Activated T-cell treated with anti-CD3 and anti-CD28 coated beads for 4 hours (primary cell): ENCODE results near the gene TCHH.

Experiments used
- DNase-seq: peaks from one replicate; pipeline ENCODE4 v3.0.0-alpha.2; 2020

Gene TCHH

GRCh38 chr1:152061952-152062351 is 53.3 kb downstream of the TCHH start:
- DNase-seq: no peak
